CD14-positive monocyte (primary cell): ENCODE measurements around the gene ABCB6. TPM values are rescaled to one million over a fixed set of nuclear protein-coding genes. Genes with fewer than 3 reads are reported as not detected.

Source experiments
- DNase-seq, 3 donors: peaks; one replicate each; pipeline ENCODE4 v3.0.0-alpha.2; 2011 to 2022
- H2AFZ ChIP-seq: 2 replicates; pipeline ENCODE4 v1.6.0; 2012; ENCODE audit warnings: mild to moderate bottlenecking, low read depth, low read length, inconsistent platforms; ENCODE audit not compliant: insufficient read depth, poor library complexity, severe bottlenecking
- H3K27ac ChIP-seq, 2 donors: 1 replicate in 1 of 2; 2 replicates in 1 of 2; pipeline ENCODE4 v1.5.1; 2012 to 2013; ENCODE audit warnings: low read length in 2 of 2, control low read depth in 1 of 2, inconsistent platforms in 1 of 2, low read depth in 1 of 2, mild to moderate bottlenecking in 1 of 2
- H3K27me3 ChIP-seq, 2 donors: one replicate each; pipeline versions ENCODE4 v1.6.0 to v1.6.1; 2011 to 2013; ENCODE audit warnings: low read length in 2 of 2; ENCODE audit not compliant: control insufficient read depth in 2 of 2, insufficient read depth in 2 of 2
- H3K36me3 ChIP-seq, 2 donors: replicated peaks in 1 of 2; 1 replicate in 1 of 2; 2 replicates in 1 of 2; pipeline versions ENCODE4 v1.5.1 to v1.6.1; 2012 to 2013; ENCODE audit warnings: low read length in 2 of 2, control low read depth in 1 of 2, inconsistent platforms in 1 of 2, mild to moderate bottlenecking in 1 of 2; ENCODE audit not compliant: insufficient read depth in 2 of 2, control insufficient read depth in 1 of 2
- H3K4me1 ChIP-seq, 2 donors: 1 replicate in 1 of 2; 2 replicates in 1 of 2; pipeline versions ENCODE4 v1.5.1 to v1.6.1; 2012 to 2013; ENCODE audit warnings: low read length in 2 of 2, control low read depth in 1 of 2, inconsistent platforms in 1 of 2, mild to moderate bottlenecking in 1 of 2, moderate library complexity in 1 of 2; ENCODE audit not compliant: insufficient read depth in 2 of 2, control insufficient read depth in 1 of 2
- H3K4me2 ChIP-seq: replicated peaks from 2 replicates; pipeline ENCODE3; 2012; ENCODE audit warnings: low read length, moderate library complexity, mild to moderate bottlenecking; ENCODE audit not compliant: poor library complexity, severe bottlenecking; ENCODE audit errors: extremely low read depth
- H3K4me3 ChIP-seq, 3 experiments: fragments of 200-600 bp in 1 of 3; sonication (generic) in 1 of 3; replicated peaks in 1 of 3; 1 replicate in 2 of 3; 2 replicates in 1 of 3; pipeline ENCODE4 v1.5.1; 2011 to 2013; ENCODE audit warnings: low read length in 3 of 3, mild to moderate bottlenecking in 3 of 3, control low read depth in 2 of 3, low read depth in 2 of 3, inconsistent platforms in 1 of 3, moderate library complexity in 1 of 3
- H3K79me2 ChIP-seq: 2 replicates; pipeline ENCODE4 v1.6.0; 2012; ENCODE audit warnings: mild to moderate bottlenecking, control low read depth, inconsistent platforms, low read length, moderate library complexity; ENCODE audit not compliant: insufficient read depth
- H3K9ac ChIP-seq: 2 replicates; pipeline ENCODE4 v1.6.0; 2017; ENCODE audit warnings: low read length, mild to moderate bottlenecking; ENCODE audit not compliant: insufficient read depth, poor library complexity, severe bottlenecking
- H3K9me3 ChIP-seq, 2 donors: replicated peaks in 1 of 2; 1 replicate in 1 of 2; 2 replicates in 1 of 2; pipeline versions ENCODE4 v1.5.1 to v1.6.1; 2012 to 2013; ENCODE audit warnings: low read length in 2 of 2, control low read depth in 1 of 2; ENCODE audit not compliant: control insufficient read depth in 1 of 2, insufficient read depth in 1 of 2
- H4K20me1 ChIP-seq: 2 replicates; pipeline ENCODE4 v1.6.0; 2012; ENCODE audit warnings: mild to moderate bottlenecking, low read length, control low read depth, moderate library complexity; ENCODE audit not compliant: insufficient read depth
- H3K27ac Mint-ChIP-seq, 7 donors: one replicate each; pipeline ENCODE4 v1.8.0; 2020; ENCODE audit warnings: mild to moderate bottlenecking in 7 of 7, mixed read lengths in 7 of 7, moderate library complexity in 6 of 7, inconsistent platforms in 2 of 7
- H3K27me3 Mint-ChIP-seq, 3 donors: one replicate each; pipeline ENCODE4 v1.8.0; 2021 to 2022; ENCODE audit warnings: low read depth in 3 of 3, mild to moderate bottlenecking in 3 of 3, mixed read lengths in 3 of 3, moderate library complexity in 3 of 3, inconsistent platforms in 1 of 3
- H3K36me3 Mint-ChIP-seq, 2 donors: one replicate each; pipeline ENCODE4 v1.8.0; 2020; ENCODE audit warnings: mixed read lengths in 2 of 2, inconsistent platforms in 1 of 2, mild to moderate bottlenecking in 1 of 2
- H3K4me1 Mint-ChIP-seq: one replicate; pipeline ENCODE4 v1.8.0; 2020; ENCODE audit warnings: mild to moderate bottlenecking, mixed read lengths
- H3K4me3 Mint-ChIP-seq, 2 donors: one replicate each; pipeline ENCODE4 v1.8.0; 2020; ENCODE audit warnings: mild to moderate bottlenecking in 2 of 2, mixed read lengths in 2 of 2, moderate library complexity in 1 of 2
- H3K9me3 Mint-ChIP-seq, 7 donors: one replicate each; pipeline ENCODE4 v1.8.0; 2020 to 2022; ENCODE audit warnings: mixed read lengths in 7 of 7, mild to moderate bottlenecking in 6 of 7, moderate library complexity in 6 of 7, inconsistent platforms in 2 of 7
- CTCF ChIP-seq: fragments of 200-600 bp; IDR thresholded peaks from one replicate; pipeline ENCODE4 v1.8.0; 2022; ENCODE audit warnings: antibody characterized with exemption, mild to moderate bottlenecking
- WGBS: methylation state at CpG from one replicate; pipeline ENCODE4 v1.1.5; 2013; ENCODE audit warnings: missing lambda C conversion rate; ENCODE audit not compliant: insufficient coverage; 5-methylcytosine and 5-hydroxymethylcytosine counted together
- intact Hi-C, 2 donors: fragments of 100-400 bp; cut with micrococcal nuclease; formaldehyde crosslinking; loops; one replicate each; pipeline versions ENCODE4 v1.15.0 to v1.15.1; 2023
- polyA plus RNA-seq, 3 donors: library from polyadenylated mRNA; depleted of rRNA in 1 of 3; unstranded in 2 of 3; stranded (reverse) in 1 of 3; fragments of 300-500 nt in 2 of 3; fragments of >200 nt in 1 of 3; fragmentation: Illumina TruSeq in 2 of 3; gene quantifications; 1 replicate in 2 of 3; 2 replicates in 1 of 3; pipeline ENCODE4 v1.2.3, GENCODE V29; 2012 to 2021

ABCB6 gene
- polyA plus RNA-seq, 3 donors = 0.28 to 4.8 (median 0.58) TPM

DNA sequence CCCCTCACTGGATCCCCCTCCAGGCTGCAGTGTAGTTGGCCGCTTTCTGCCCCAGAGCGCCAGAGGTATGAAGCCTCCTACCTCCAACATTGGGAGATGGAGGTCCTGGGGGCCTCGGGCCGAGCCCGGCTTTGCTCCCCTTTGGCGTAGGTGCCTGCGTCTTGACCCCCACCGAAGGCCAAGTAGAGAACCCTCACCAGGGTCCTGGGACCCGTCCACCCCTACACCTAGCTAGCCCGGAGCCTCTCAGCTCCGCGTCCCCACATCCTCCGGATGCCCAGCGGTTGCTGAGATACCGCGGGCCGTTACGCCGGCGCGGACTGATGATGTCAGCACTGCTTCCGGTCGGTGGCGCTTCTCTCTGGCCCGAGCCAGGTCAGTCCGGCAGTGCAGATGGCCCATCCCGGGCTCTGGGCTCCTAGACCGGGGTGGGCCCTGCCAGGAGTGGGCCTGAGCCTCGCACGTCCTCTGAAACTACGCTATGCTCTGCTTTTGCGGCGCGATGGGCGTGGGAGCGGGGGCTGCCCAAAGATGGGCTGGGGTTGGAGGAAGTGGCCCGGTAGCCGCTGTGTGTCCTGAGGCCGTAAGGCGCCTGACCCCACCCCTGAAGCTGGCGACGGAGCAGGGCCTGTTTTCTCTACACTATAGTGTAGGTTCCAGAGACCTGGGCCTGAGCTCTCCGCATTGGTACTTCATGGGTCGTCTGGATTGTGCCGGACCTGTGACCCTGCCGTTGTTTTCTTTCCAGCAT, 26.6 kb upstream of the ABCB6 start, which contains the start of the genes GLB1L and STK16:
GLB1L (minus strand) TSS at position 297 of the 751 bp plus-strand sequence. CDS start 1,871 bp downstream, outside the sequence.
STK16 (plus strand) TSS at position 332 of the 751 bp plus-strand sequence. CDS start 521 bp downstream, outside the sequence.
- H3K4me1 Mint-ChIP-seq = peaks cover 67% of the 10 kb centered on the region
- WGBS = under 1% methylated on average over 44 of the region's 46 CpGs

More for the DNA sequence above, 26.6 kb upstream of the ABCB6 start, which contains the start of the genes GLB1L and STK16:
- Mint-ChIP-seq H3K27me3 (peaks cover 0 to 3% (median 1%) of the 10 kb centered on the region in 3 donors), H3K4me3 (peak within 1 kb of the TSS; percentile 83 to 90), H3K36me3 (peaks cover 21 to 36% of the 10 kb centered on the region in 2 donors), H3K27ac (peak within 1 kb of the TSS; percentile 92 to 97 (median 96)), H3K9me3 (no peaks in the 10 kb centered on the region)
- peak; percentile 92 to 93 (median 93) for DNase-seq
- peak within 1 kb of the TSS; percentile 79 for H3K9ac ChIP-seq
- H3K27me3 ChIP-seq = no peaks in the 10 kb centered on the region
- peaks cover 8 to 22% of the 10 kb centered on the region in 2 donors for H3K36me3 ChIP-seq
- peak within 1 kb of the TSS; percentile 87 for H2AFZ ChIP-seq
- TF ChIP-seq CTCF = no peak
- H3K4me3 ChIP-seq = peak within 1 kb of the TSS; percentile 57 to 83 (median 66)
- H4K20me1 ChIP-seq = peaks cover 6% of the 10 kb centered on the region
- peak within 1 kb of the TSS; percentile 83 for H3K4me2 ChIP-seq
- H3K27ac ChIP-seq = peak within 1 kb of the TSS; percentile 72 to 89
- peaks cover 68 to 70% of the 10 kb centered on the region in 2 donors for H3K4me1 ChIP-seq
- intact Hi-C loops = loop anchor here in 1 of 2 donors (1.0 kb wide), 1 partner anchor 67 kb away; the partner anchor contains the start of gene RETREG2
- peaks cover 50% of the 10 kb centered on the region for H3K79me2 ChIP-seq
- H3K9me3 ChIP-seq = no peaks in the 10 kb centered on the region
